Germinal center (tissue), 1 donor: Measurements from ENCODE around the gene LCMT1.
"Not testable (repeated sequence)": the region's sequence is repeated elsewhere in the genome, so short reads cannot be mapped to it uniquely, and the experiment has no call there.

Experiments used
- DNase-seq: peaks from one replicate; pipeline ENCODE4 v3.0.0; 2012; ENCODE audit warnings: mixed read lengths, low spot score

The LCMT1 gene

DNA sequence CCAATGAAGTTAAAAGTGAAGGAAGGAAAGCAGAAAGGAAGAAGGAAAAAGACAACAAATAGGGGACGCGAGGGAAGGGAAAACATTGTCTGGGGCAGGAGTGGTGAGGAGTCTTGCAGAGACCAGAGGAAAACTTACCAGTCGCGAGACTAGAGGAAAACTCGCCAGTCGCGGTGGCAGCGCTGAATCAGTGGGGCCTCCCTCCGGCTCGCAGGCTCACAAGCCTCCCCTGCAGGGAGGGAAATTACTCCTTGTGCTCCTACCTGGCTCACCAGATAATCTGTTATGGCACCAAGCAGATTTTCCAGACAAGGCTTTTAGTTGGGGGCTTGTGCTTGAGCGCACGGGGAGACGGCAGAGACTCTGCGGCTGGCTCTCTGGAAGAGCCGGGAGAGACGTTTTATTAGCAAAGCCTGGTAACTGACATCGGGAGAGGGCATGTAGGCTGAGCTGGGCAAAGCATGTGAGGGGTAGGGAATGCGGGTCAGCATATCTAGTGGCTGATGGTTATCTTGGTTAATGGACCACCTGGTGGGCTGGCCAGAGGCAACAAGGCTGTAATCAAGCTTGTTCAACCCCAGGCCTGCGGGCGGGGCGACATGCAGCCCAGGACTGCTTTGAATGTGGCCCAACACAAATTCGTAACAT lies 37.1 kb downstream of the LCMT1 start:
- no peak for DNase-seq

DNA sequence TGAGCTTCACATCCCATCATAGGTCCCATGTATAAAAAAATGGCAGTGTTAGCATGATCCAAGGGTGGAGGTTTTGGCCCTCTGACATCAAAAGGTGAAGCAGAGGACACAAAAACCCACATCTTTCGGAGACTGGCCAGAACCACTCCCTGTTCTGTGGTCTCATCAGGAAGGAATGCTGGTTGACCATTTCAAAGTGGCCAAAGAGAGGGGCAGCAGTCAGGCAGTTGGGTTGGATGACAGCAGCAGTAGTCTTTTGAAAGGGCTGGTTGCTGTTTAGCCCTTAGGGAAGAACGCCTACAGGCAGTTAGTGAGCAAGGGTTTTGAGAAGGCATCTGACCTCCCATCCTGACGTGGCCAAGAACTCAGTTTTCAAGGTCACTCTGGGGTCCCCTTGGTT lies 40.5 kb downstream of the LCMT1 start:
- DNase-seq: no peak

GRCh38 chr16:25155553-25156460 lies 44.3 kb downstream of the LCMT1 start:
- DNase-seq: no peak

DNA sequence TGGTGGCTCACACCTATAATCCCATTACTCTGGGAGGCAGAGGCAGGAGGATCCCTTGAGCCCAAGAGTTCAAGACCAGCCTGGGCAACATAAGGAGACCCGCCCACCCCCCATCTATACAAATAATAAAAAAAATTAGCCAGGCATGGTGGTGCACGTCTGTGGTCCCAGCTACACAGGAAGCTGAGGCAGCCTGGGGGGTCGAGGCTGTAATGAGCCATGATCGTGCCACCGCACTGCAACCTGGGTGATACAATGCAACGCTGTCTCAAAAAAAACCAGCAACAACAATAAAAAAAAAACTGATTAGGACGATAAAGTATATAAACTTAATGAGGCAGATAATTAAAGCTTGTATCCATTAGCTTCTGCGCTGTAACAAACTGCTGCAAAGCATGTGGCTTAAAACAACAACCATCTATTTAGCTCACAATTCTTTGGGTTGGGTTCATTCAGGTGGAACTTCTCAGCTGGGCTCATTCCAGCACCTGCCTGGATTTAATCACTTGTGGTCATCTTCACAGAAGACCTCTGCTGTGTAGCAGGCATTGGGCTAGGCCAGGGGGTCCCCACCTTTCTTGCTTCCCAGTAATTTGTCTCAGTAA lies 45.8 kb downstream of the LCMT1 start:
- DNase-seq: no peak

- DNase-seq: no peak
Observed at GRCh38 chr16:25158401-25158800, 46.9 kb downstream of the LCMT1 start.

- DNase-seq: no peak
Observed at GRCh38 chr16:25161753-25162367, 50.3 kb downstream of the LCMT1 start.

DNA sequence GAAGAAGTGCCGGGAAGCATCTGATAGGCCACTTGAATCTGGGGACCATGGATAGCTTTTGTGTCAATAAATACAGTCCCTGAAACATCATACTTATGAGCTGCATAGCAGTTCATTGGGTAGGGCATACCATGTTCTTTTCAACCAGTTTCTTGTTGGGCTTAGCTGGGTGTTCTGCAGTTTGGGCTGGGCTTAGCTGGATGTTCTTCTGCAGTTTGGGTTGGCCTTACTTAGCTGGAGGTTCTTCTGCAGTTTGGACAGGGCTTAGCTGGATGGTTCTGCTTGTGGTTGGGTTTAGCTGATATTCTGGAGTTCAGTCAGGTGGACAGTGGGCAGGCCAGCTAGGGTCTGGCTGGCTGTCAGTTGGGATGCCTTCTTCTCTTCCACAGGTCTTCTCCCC lies 52.1 kb downstream of the LCMT1 start:
- DNase-seq: no peak

DNA sequence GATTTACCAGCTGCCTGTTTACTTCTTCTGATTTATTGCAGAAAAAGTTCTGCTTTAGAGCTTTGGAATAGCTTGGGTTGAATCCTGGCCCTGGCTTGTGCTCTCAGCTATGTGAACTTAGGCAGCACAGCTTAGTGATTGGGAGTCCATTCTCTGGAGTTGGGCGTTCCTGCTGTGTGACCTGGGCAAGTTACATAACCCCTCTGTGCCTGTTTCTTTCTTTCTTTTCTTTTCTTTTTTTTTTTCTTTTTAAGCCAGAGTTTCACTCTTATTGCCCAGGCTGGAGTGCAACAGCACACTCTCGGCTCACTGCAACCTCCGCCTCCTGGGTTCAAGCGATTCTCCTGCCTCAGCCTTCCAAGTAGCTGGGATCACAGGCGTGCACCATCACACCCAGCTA lies 53.7 kb downstream of the LCMT1 start:
- DNase-seq: no peak

DNA sequence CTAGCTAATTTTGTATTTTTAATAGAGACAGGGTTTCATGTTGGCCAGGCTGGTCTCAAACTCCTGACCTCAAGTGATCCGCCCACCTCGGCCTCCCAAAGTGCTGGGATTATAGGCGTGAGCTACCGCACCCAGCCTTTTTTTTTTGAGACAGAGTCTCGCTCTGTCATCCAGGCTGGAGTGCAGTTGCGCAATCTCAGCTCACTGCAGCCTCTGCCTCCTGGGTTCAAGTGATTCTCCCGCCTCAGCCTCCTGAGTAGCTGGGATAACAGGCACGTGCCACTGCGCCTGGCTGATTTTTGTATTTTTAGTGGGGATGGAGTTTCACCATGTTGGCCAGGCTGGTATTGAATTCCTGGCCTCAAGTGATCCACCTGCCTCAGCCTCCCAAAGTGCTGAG lies 56.4 kb downstream of the LCMT1 start:
- not testable (repeated sequence) for DNase-seq

- DNase-seq: no peak
Observed at GRCh38 chr16:25171390-25171789, 59.8 kb downstream of the LCMT1 start.

GRCh38 chr16:25172831-25173230 lies 61.3 kb downstream of the LCMT1 start:
- no peak for DNase-seq

- DNase-seq: no peak
Observed at GRCh38 chr16:25174285-25174684, 62.7 kb downstream of the LCMT1 start.

DNA sequence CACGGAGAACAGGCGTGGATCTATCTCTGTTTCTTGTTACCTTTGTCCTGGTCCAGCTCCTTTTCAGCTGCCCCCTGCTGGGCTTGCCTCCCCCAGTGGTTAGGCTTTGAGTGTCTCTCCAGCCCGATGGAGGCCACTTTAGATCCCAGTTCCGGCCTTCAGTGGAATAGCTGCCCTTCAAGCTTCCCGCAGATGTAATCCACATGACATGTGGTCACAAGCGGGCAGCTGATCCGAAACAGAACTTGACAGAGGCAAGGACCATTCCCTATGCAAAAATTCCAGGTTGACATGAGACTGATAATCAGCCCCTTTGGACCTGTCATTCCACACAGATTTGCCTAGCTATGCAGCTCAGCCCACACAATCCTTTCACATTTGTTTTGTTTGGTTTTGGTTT lies 64.6 kb downstream of the LCMT1 start:
- no peak for DNase-seq

DNA sequence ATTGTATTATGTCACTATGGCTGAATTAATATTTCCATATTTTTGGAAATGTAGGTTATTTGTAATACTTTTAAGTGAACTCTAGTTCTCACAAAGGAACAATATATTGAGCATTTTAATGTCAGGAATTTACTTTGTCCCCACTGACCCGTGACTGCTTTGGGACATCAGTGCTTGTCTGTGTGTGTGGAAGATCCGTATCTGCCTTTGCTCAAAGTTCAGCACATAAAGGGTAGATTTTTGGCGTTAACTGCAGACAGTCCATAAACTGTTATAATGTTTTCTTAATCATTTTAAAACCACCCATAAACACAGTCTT lies 65.9 kb downstream of the LCMT1 start:
- DNase-seq: no peak

DNA sequence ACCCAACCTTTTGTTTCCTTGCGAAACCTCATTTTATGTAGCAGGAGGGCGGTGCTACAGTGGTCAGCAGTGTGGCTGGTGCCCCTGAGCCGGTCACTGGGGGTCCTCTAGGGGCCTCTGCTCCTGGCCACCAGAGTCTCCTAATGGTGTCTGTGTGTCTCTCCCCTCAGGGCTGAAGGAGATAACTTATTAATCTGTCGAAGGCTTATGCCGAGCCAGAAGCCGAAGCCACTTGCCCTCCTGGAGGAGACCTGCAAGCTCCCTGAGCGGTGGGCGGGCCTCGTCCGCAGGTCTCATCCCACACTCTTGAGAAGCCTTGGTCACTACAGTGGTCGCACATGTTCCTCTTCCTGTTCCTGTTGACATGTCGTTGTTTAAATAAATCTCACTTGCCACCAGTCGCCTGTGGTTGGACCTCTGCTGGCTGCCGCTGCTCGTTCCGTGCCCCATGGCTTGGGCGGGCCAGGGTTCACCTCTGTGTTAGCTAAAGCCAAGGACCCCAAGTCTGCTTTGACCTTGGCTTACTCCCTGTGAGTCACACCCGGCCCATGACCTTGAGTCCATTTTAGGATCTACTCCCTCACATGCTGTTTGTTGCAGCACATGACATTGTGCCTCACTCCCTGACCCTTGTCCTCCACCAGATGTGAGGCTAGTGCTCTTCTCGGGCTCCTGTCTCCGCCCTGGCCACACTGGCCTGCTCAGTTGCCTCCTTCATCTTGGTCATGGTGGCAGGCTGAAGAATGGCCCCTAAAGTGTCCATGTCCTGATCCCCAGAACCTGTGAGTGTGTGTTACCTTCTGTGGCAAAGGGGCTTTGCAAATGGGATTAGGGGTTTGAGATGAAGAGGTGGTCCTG lies 66.5 kb downstream of the LCMT1 start:
- DNase-seq: no peak

- DNase-seq: not testable (repeated sequence)
Observed at GRCh38 chr16:25181236-25181635, 69.7 kb downstream of the LCMT1 start.

- DNase-seq: no peak
Observed at GRCh38 chr16:25184771-25185170, 73.2 kb downstream of the LCMT1 start.

GRCh38 chr16:25187491-25187795 lies 75.9 kb downstream of the LCMT1 start:
- DNase-seq: no peak

- DNase-seq: no peak
Observed at GRCh38 chr16:25189305-25189704, 77.8 kb downstream of the LCMT1 start.

DNA sequence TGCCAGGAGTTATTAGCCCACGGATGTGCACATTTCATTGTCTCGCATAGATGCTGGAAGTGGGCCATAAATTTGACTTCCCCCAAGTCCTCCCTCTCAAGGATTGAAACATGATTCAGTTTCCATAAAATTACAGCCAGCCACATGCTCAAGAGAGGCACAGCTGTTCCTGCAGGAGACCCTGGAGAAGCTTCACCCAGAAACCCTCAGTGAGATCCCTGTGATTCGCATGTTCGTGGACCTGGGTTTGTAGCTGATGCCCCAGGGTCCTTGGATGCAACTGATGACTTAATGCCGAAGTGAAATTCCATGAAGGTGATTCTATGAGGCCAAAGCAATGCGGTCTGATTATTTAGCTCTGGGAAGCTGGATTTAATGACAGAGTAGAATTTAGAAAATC lies 80.6 kb downstream of the LCMT1 start:
- DNase-seq: no peak

DNA sequence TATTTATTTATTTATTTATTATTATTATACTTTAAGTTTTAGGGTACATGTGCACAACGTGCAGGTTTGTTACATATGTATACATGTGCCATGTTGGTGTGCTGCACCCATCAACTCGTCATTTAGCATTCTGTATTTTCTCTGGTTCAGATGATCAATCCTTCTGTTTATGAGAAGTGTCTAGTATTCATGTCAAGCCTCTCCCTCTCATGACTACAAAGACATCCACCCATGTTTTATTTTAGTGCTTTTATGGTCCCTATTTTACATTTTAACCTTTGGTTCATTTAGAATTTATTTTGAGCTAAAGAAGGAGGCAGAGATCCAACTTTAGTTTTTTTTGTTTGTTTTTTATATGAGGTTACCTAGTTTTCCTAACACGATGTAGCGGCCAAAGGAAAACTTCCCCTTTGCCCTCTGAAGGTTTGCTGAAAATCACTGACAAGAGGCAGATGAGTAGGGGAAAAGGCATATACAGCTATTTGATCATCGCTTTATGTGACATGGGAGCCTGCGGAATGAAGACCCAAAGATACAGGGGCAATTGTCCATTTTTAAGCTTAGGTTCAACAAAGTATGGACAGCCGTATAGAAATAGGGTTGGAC lies 82.8 kb downstream of the LCMT1 start:
- DNase-seq: no peak

DNA sequence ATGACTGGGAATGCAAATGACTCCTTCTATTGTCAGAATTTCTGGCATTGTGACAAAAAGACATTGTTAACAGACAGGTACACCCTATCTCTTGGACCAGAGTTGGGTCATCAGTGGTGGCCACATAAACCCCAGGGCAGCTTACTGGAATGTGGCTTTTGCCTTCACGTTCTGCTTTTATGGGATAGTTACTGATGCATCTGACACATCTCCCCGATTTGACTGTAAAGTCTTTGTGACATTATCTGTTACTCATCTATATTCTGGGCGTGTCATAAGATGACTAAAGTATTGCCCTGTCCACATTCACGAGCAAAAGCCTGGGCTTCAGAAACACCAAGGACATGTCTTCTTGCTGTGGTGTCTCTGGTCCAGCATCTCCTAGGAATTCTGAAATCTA lies 86.5 kb downstream of the LCMT1 start:
- DNase-seq: no peak
